GM18951 (cell line): ENCODE results near the gene KRTAP13-1.

Experiments used
- POLR2A ChIP-seq: IDR thresholded peaks from 4 replicates; pipeline ENCODE4 v1.6.1; 2011; ENCODE audit warnings: mild to moderate bottlenecking; ENCODE audit not compliant: insufficient read length, insufficient read depth; ENCODE audit errors: extremely low read depth
- in situ Hi-C: fragments of 300-500 bp; cut with MboI; formaldehyde crosslinking; loops from one replicate; pipeline ENCODE4 v1.12.0; 2022; ENCODE audit warnings: low sequenced_read_pairs, mixed read lengths, inconsistent platforms; ENCODE audit not compliant: unreplicated experiment

KRTAP13-1 gene

DNA sequence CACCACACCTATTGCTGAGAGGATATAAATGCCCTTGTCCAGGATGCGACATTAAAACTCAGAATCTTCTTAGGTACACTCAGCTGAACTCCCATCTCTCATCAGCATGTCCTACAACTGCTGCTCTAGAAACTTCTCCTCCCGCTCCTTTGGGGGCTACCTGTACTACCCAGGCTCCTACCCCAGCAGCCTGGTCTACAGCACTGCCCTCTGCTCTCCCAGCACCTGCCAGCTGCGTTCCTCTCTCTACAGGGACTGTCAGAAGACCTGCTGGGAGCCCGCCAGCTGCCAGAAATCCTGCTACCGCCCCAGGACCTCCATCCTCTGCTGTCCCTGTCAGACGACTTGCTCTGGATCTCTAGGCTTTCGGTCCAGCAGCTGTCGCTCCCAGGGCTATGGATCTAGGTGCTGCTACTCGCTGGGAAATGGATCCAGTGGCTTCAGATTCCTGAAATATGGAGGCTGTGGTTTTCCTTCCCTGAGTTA is 34.4 kb downstream of the KRTAP13-1 start, which contains the start of gene KRTAP13-4:
TSS of gene KRTAP13-4 (plus strand) at position 51 of the 486 bp plus-strand sequence. CDS start at position 107, 56 bp downstream.
- TF ChIP-seq POLR2A: no peak
- in situ Hi-C loops: no loop called here

- no peak for TF ChIP-seq POLR2A
- in situ Hi-C loops: no loop called here
Measured at GRCh38 chr21:30434033-30434631, 38.3 kb downstream of the KRTAP13-1 start.

GRCh38 chr21:30437010-30437565 is 41.3 kb downstream of the KRTAP13-1 start:
- in situ Hi-C loops: no loop called here
- TF ChIP-seq POLR2A: no peak

DNA sequence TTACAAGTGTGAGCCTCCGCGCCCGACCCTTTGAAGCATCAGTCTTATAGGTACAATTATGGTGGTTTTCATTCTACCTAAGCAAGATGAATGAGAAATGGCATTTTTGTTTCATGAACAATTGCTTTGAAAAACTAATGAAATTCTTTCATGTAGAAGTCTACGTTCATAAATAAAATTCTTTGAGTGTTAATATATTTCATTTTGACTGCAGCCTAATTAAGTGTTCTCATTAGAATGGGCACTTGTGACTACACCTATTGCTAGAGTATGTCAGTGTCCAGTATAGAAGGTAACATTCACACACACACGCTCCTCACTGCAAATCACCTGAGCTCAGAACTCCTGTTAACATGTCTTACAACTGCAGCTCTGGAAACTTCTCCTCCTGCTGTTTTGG is 44.1 kb downstream of the KRTAP13-1 start, which contains the start of gene KRTAP15-1:
TSS of gene KRTAP15-1 (plus strand) at position 301 of the 400 bp plus-strand sequence. CDS start at position 354, 53 bp downstream.
- in situ Hi-C loops: no loop called here
- TF ChIP-seq POLR2A: no peak

DNA sequence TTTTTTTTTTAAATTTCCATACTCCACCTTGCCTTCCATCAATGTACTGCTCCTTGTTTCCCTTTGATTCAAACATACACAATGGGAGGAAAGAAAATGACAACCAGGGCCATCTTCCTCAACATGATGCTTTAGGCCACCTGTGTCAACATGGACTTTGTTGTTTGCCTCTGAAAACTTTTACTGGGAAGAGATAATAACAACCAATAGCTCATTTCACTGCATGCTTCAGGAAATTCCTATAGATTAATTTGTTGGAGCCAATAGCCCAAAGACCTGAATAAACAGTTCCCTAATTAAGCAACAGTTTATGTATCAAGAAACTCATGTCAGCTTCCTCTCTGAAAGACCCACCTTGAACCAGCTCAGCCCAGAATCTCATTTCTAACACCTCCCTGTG is 47.4 kb downstream of the KRTAP13-1 start:
- in situ Hi-C loops: no loop called here
- TF ChIP-seq POLR2A: no peak

- no peak for TF ChIP-seq POLR2A
- in situ Hi-C loops: no loop called here
Measured at GRCh38 chr21:30444204-30444603, 48.4 kb downstream of the KRTAP13-1 start.
